ENCODE results near the gene PBX4. TPM values are rescaled to one million over a fixed set of nuclear protein-coding genes. Genes with fewer than 3 reads are reported as not detected.
A peak's percentile ranks its signal among the peaks of the same experiment; 100 is the strongest.

The PBX4 gene
- total RNA-seq, 3 donors from 2014 or later = 8.9 to 12.1 (median 9.2) TPM

GRCh38 chr19:19575411-19575810, 43.1 kb downstream of the PBX4 start:
- H3K9me3 Mint-ChIP-seq = no peaks in the 10 kb centered on the region
- peaks cover 1% of the 10 kb centered on the region for H3K4me1 Mint-ChIP-seq (ENCODE audit: low read depth)
- DNase-seq = no peak
- peaks cover 5% of the 10 kb centered on the region for H3K36me3 Mint-ChIP-seq (ENCODE audit: insufficient read depth)
- no peaks in the 10 kb centered on the region for H3K27me3 Mint-ChIP-seq (ENCODE audit: low read depth)
- ATAC-seq = no peak
- no peak overlapping the region for H3K4me3 Mint-ChIP-seq

- H3K4me1 Mint-ChIP-seq (ENCODE audit: low read depth) = no peaks in the 10 kb centered on the region
- DNase-seq (no peak), ATAC-seq (no peak)
- H3K36me3 Mint-ChIP-seq (ENCODE audit: insufficient read depth) = peaks cover 13% of the 10 kb centered on the region
- no peaks in the 10 kb centered on the region for H3K9me3 Mint-ChIP-seq
- no peak overlapping the region for H3K4me3 Mint-ChIP-seq
- no peaks in the 10 kb centered on the region for H3K27me3 Mint-ChIP-seq (ENCODE audit: low read depth)
Observed at GRCh38 chr19:19571071-19571786, 47.3 kb downstream of the PBX4 start.

DNA sequence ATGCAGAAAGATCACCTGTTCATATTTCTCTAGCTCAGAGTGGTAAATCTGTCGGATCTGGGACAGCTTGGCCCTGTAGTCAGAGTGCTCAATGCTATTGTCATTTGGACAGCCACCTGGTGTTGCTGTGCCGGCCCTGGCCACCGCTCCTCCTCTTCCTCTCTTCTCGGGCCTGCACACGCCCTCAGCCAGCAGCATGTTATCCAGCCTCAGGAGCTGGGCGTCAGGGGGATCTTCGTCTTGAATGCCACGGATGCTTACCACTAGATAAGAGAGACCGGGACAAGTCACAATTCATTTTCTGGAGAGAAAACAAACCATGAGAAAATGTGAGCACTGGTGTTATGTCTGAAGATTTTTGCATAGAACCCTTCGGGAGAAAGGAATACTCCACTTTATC, 47.9 kb downstream of the PBX4 start:
- no peaks in the 10 kb centered on the region for H3K27me3 Mint-ChIP-seq (ENCODE audit: low read depth)
- no peak for DNase-seq
- no peaks in the 10 kb centered on the region for H3K9me3 Mint-ChIP-seq
- ATAC-seq = no peak
- no peak overlapping the region for H3K4me3 Mint-ChIP-seq
- no peaks in the 10 kb centered on the region for H3K4me1 Mint-ChIP-seq (ENCODE audit: low read depth)
- peaks cover 13% of the 10 kb centered on the region for H3K36me3 Mint-ChIP-seq (ENCODE audit: insufficient read depth)

DNA sequence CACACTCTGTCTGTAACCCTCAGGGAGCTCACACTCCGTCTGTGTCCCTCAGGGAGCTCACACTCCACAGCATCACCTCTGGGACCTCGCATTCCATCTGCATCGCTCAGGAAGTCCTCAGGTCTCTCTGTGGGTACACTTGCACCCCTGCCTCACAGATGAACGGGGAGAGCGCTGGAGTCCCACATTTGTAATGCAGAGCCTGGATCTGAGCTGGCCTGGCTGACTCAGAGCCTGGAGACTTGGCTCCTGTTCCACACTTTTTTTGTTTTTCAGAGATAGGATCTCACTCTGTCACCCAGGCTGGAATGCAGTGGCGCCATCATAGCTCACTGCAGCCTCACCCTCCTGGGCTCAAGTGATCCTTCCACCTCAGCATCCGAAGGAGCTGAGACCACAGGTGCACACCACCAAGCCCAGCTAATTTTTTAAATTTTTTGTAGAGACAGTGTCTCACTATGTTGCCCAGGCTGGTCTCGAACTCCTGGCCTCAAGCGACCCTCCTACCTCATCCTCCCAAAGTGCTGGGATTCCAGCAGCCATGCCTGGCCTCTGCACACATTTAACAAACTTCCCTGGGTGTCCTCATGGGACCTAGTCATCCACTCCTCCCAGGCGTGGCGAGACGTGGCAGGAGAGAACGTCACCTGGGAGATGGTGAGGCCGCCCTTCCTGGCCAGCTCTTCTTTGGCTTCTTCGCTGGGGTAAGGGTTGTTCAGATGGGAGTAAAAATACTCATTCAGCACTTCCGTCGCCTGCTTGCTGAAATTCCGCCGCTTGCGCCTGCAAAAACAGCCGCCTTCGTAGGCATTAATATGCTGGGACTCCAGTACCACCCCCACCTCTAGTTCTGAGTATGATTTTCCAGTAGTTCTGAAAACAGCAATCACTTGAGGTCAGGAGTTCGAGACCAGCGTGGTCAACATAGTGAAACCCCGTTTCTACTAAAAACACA, 49.4 kb downstream of the PBX4 start:
- ATAC-seq = no peak
- Mint-ChIP-seq H3K4me1 (ENCODE audit: low read depth) (no peaks in the 10 kb centered on the region), H3K4me3 (no peak overlapping the region), H3K27me3 (ENCODE audit: low read depth) (no peaks in the 10 kb centered on the region), H3K36me3 (ENCODE audit: insufficient read depth) (peaks cover 22% of the 10 kb centered on the region), H3K9me3 (no peaks in the 10 kb centered on the region)
- DNase-seq = no peak

GRCh38 chr19:19567391-19567790, 51.1 kb downstream of the PBX4 start:
- DNase-seq (no peak), ATAC-seq (no peak)
- no peak overlapping the region for H3K4me3 Mint-ChIP-seq
- peaks cover 22% of the 10 kb centered on the region for H3K36me3 Mint-ChIP-seq (ENCODE audit: insufficient read depth)
- no peaks in the 10 kb centered on the region for H3K27me3 Mint-ChIP-seq (ENCODE audit: low read depth)
- H3K4me1 Mint-ChIP-seq (ENCODE audit: low read depth) = peaks cover 2% of the 10 kb centered on the region
- H3K9me3 Mint-ChIP-seq = no peaks in the 10 kb centered on the region

- Mint-ChIP-seq H3K27me3 (ENCODE audit: low read depth) (no peaks in the 10 kb centered on the region), H3K36me3 (ENCODE audit: insufficient read depth) (peaks cover 26% of the 10 kb centered on the region), H3K4me1 (ENCODE audit: low read depth) (peaks cover 2% of the 10 kb centered on the region), H3K4me3 (no peak overlapping the region), H3K9me3 (no peaks in the 10 kb centered on the region)
- DNase-seq (no peak), ATAC-seq (no peak)
Observed at GRCh38 chr19:19566306-19566705, 52.2 kb downstream of the PBX4 start.

DNA sequence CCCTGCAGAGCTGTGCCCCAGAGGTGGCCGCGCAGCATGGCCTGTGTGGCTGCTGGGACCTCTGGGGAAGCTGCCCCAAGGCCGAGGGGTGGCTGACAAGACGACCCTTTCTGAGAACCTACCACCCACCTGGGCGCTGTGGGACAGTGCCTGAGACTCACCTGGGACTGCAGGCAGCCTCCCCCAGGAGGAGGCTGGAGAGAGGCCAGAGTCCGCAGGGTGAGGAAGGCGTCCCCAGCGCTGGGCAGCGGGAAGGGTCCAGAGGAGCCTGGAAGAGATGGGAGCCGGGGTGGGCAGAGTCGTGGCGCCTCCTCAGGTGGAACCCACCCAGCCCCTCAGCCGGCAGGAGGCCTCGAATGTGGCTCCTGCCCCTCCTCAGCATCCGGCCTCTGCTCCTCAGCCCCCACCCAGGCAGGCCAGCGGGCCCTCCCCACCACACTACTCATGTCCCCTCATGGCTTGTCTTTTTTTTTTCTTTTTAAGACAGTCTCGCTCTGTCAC, 55.1 kb downstream of the PBX4 start:
- DNase-seq (no peak), ATAC-seq (no peak)
- peaks cover 17% of the 10 kb centered on the region for H3K36me3 Mint-ChIP-seq (ENCODE audit: insufficient read depth)
- no peaks in the 10 kb centered on the region for H3K27me3 Mint-ChIP-seq (ENCODE audit: low read depth)
- no peak overlapping the region for H3K4me3 Mint-ChIP-seq
- H3K4me1 Mint-ChIP-seq (ENCODE audit: low read depth) = peaks cover 15% of the 10 kb centered on the region
- no peaks in the 10 kb centered on the region for H3K9me3 Mint-ChIP-seq

GRCh38 chr19:19562665-19563347, 55.7 kb downstream of the PBX4 start:
- Mint-ChIP-seq H3K4me3 (no peak overlapping the region), H3K36me3 (ENCODE audit: insufficient read depth) (peaks cover 17% of the 10 kb centered on the region), H3K4me1 (ENCODE audit: low read depth) (peaks cover 15% of the 10 kb centered on the region), H3K27me3 (ENCODE audit: low read depth) (no peaks in the 10 kb centered on the region), H3K9me3 (no peaks in the 10 kb centered on the region)
- peak; percentile 60 to 65 for ATAC-seq
- DNase-seq = peak; percentile 35

- Mint-ChIP-seq H3K36me3 (ENCODE audit: insufficient read depth) (peaks cover 15% of the 10 kb centered on the region), H3K27me3 (ENCODE audit: low read depth) (no peaks in the 10 kb centered on the region), H3K4me3 (no peak overlapping the region), H3K4me1 (ENCODE audit: low read depth) (peaks cover 15% of the 10 kb centered on the region), H3K9me3 (no peaks in the 10 kb centered on the region)
- DNase-seq (no peak), ATAC-seq (no peak)
Observed at GRCh38 chr19:19561946-19562664, 56.4 kb downstream of the PBX4 start.

DNA sequence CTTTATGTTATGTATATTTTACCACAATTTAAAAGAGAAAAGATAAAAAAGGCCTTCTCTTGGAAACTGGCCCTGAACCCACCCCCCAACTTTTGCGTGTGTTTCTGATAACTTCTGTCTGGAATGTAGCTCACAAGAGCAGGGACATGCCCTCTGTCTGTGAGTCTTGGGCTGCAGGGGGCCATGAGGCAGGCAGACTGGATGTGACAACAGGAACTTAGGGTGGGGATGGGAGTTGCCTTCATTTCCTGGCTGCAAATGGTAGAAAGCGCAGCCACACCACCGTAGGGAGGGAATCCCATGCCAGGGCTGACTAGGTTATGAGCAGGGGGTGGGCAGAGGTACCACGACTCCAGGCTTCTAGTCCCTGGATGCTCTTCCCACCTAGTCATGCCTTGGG, 58.6 kb downstream of the PBX4 start:
- Mint-ChIP-seq H3K9me3 (no peaks in the 10 kb centered on the region), H3K4me1 (ENCODE audit: low read depth) (peaks cover 15% of the 10 kb centered on the region), H3K4me3 (no peak overlapping the region), H3K36me3 (ENCODE audit: insufficient read depth) (peaks cover 10% of the 10 kb centered on the region), H3K27me3 (ENCODE audit: low read depth) (no peaks in the 10 kb centered on the region)
- no peak for ATAC-seq
- DNase-seq = no peak

DNA sequence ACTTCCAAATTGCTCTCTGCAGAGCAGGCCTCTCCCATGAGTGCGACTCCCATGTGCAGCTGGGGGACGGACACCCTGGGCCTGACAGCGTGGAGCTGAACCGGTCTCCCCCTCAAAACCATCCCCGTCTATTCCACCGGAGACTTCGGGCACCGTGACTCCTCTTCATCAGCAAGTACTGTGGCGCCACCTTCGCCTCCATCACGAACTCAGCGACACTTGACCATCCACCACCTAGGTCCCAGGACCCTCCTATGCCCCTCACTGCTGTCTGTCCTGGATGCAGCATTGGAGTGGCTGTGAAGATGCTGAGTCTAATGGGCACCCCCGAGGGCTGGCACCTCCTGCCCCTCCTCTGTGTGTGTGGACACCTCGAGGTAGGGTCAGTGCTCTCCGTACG, 59.9 kb downstream of the PBX4 start:
- H3K27me3 Mint-ChIP-seq (ENCODE audit: low read depth) = no peaks in the 10 kb centered on the region
- H3K4me3 Mint-ChIP-seq = no peak overlapping the region
- ATAC-seq (no peak), DNase-seq (no peak)
- peaks cover 6% of the 10 kb centered on the region for H3K36me3 Mint-ChIP-seq (ENCODE audit: insufficient read depth)
- H3K9me3 Mint-ChIP-seq = no peaks in the 10 kb centered on the region
- peaks cover 16% of the 10 kb centered on the region for H3K4me1 Mint-ChIP-seq (ENCODE audit: low read depth)

DNA sequence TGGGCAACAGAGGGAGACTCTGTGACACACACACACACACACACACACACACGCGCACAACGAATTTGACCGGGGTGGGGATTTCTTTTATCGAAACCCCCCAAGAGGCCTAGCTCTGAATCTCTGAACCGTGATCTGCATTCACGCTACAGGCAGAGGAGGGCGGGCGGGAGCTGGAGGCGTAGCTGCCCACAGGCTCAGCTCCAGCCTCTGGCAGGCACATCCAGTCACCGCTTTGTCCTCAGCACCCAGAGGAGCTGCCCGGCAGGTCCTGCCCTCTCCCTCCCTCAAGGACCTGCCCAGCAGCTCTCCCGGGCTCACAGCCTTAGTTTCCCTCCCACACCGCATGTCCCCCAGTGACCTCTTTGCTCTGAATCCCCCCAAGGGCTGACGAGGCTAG, 60.4 kb downstream of the PBX4 start:
- no peak for ATAC-seq
- no peaks in the 10 kb centered on the region for H3K9me3 Mint-ChIP-seq
- peaks cover 6% of the 10 kb centered on the region for H3K36me3 Mint-ChIP-seq (ENCODE audit: insufficient read depth)

DNA sequence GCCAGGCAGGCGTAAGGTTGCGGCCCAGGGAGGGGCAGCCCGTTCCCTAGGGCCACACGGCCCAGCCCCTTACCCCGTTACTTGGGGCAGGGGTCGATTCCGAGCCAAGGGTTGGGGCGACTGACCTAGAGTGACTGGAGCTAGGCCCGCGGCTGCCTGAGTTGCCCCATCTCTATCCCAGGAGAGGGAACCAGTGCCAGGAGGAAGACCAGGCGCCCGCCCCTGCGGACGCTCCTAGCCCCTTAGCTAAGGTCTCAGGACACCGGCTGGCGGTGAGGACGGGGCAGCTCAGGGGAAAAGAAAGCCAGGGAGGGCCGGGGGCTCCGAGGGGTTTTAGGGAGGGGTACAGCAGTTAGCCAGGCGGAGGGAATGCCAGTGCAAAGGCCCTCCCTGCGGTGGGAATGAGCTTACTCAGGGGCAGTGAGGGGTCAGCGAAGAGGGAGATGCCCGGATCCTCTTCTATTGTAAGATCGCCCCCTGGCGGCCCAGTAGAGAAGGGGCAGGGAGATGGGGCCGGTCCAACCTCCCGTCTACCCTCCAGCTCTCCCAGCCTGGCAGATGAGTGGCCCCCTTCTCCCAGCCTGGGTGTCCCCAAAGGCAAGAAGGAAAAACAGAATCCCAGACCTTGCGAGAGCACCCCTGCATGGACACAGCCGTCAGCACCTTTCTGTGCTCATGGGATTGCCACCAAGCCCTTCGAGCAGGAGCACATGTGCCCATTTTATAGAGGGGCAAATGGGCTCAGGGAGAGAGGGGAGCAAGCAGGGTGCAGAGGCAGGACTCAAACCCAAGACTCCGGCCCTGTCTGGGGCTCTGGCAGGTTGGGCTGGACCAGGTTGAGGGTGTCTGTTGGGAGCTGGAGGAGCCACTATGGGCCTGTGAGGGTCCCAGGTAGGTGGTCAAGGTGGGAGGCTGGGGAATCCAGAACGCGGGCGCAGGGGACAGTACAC, 64.1 kb downstream of the PBX4 start:
- Mint-ChIP-seq H3K27me3 (ENCODE audit: low read depth) (no peaks in the 10 kb centered on the region), H3K9me3 (no peaks in the 10 kb centered on the region), H3K4me3 (no peak overlapping the region), H3K4me1 (ENCODE audit: low read depth) (peaks cover 6% of the 10 kb centered on the region), H3K36me3 (ENCODE audit: insufficient read depth) (peaks cover 2% of the 10 kb centered on the region)
- DNase-seq (peak; percentile 59), ATAC-seq (peak; percentile 76)

More for the DNA sequence above, 60.4 kb downstream of the PBX4 start:
- peaks cover 15% of the 10 kb centered on the region for H3K4me1 Mint-ChIP-seq (ENCODE audit: low read depth)
- no peak for DNase-seq
- no peaks in the 10 kb centered on the region for H3K27me3 Mint-ChIP-seq (ENCODE audit: low read depth)
- H3K4me3 Mint-ChIP-seq = no peak overlapping the region

Measured in activated T-cell treated with anti-CD3 and anti-CD28 coated beads, Interleukin-2, amount 50 U/mL, for 4 hours (primary cell).